CD4-positive, alpha-beta memory T cell (primary cell): Measurements from ENCODE around the gene SLK. TPM values are rescaled to one million over a fixed set of nuclear protein-coding genes. Genes with fewer than 3 reads are reported as not detected.

ENCODE experiments used
- CTCF ChIA-PET: fragments of 350-600 bp; sonication (Branson Sonifier 250); formaldehyde crosslinking; loops from one replicate; lab custom pipeline; 2021; ENCODE audit warnings: inconsistent platforms; ENCODE audit not compliant: partially characterized antibody; lab: Charles Lee
- POLR2A ChIA-PET: fragments of 350-600 bp; sonication (Branson Sonifier 250); formaldehyde crosslinking; loops from one replicate; lab custom pipeline; 2021; ENCODE audit not compliant: partially characterized antibody; lab: Charles Lee
- DNase-seq, 5 donors: peaks; one replicate each; pipeline versions ENCODE4 v3.0.0 to v3.0.0-alpha.2; 2020 to 2022; ENCODE audit warnings: mixed read lengths in 1 of 5
- H3K27ac ChIP-seq: one replicate; pipeline ENCODE4 v1.7.0; 2013; ENCODE audit warnings: low read depth, low read length
- H3K27me3 ChIP-seq: 2 replicates; pipeline ENCODE4 v1.7.0; 2013; ENCODE audit warnings: mild to moderate bottlenecking, low read length, moderate library complexity; ENCODE audit not compliant: insufficient read depth
- H3K36me3 ChIP-seq: 2 replicates; pipeline ENCODE4 v1.7.0; 2013; ENCODE audit warnings: mild to moderate bottlenecking, low read length, moderate library complexity; ENCODE audit not compliant: insufficient read depth
- H3K4me1 ChIP-seq: 2 replicates; pipeline ENCODE4 v1.7.0; 2013; ENCODE audit warnings: mild to moderate bottlenecking, low read length, moderate library complexity; ENCODE audit not compliant: insufficient read depth
- H3K4me3 ChIP-seq, 2 donors: one replicate each; pipeline ENCODE4 v1.7.0; 2013; ENCODE audit warnings: low read length in 2 of 2, mild to moderate bottlenecking in 1 of 2
- H3K9me3 ChIP-seq, 2 donors: one replicate each; pipeline ENCODE4 v1.7.0; 2013; ENCODE audit warnings: low read length in 2 of 2, control low read depth in 1 of 2; ENCODE audit not compliant: control insufficient read depth in 1 of 2
- H3K27ac Mint-ChIP-seq, 7 donors: one replicate each; pipeline ENCODE4 v1.8.0; 2020 to 2021; ENCODE audit warnings: mixed read lengths in 7 of 7, mild to moderate bottlenecking in 6 of 7, inconsistent platforms in 3 of 7, moderate library complexity in 3 of 7
- H3K27me3 Mint-ChIP-seq, 2 donors: one replicate each; pipeline ENCODE4 v1.8.0; 2020 to 2021; ENCODE audit warnings: mixed read lengths in 2 of 2
- H3K36me3 Mint-ChIP-seq, 2 donors: one replicate each; pipeline ENCODE4 v1.8.0; 2020 to 2021; ENCODE audit warnings: mixed read lengths in 2 of 2, inconsistent platforms in 1 of 2, mild to moderate bottlenecking in 1 of 2
- H3K4me1 Mint-ChIP-seq, 4 donors: one replicate each; pipeline ENCODE4 v1.8.0; 2020 to 2021; ENCODE audit warnings: mixed read lengths in 4 of 4, mild to moderate bottlenecking in 1 of 4
- H3K4me3 Mint-ChIP-seq, 8 donors: one replicate each; pipeline ENCODE4 v1.8.0; 2020 to 2021; ENCODE audit warnings: mixed read lengths in 8 of 8, mild to moderate bottlenecking in 7 of 8, moderate library complexity in 6 of 8, inconsistent platforms in 3 of 8
- H3K9me3 Mint-ChIP-seq, 8 donors: one replicate each; pipeline ENCODE4 v1.8.0; 2020 to 2021; ENCODE audit warnings: mixed read lengths in 8 of 8, mild to moderate bottlenecking in 5 of 8, inconsistent platforms in 3 of 8, moderate library complexity in 1 of 8
- intact Hi-C: fragments of 100-400 bp; cut with micrococcal nuclease; formaldehyde crosslinking; loops from one replicate; pipeline ENCODE4 v1.15.1; 2023
- polyA plus RNA-seq, 2 donors: library from polyadenylated mRNA; unstranded; fragments of 300-500 nt; fragmentation: Illumina TruSeq; gene quantifications; one replicate each; pipeline ENCODE4 v1.2.3, GENCODE V29; 2021
- total RNA-seq, 2 experiments: library from RNA; stranded (reverse); gene quantifications; one replicate each; pipeline ENCODE4 v1.2.3, GENCODE V29; 2021

The SLK gene
- total and polyA plus RNA-seq, 4 experiments from 2014 or later: 1.6 to 31.1 (median 22.6) TPM

DNA sequence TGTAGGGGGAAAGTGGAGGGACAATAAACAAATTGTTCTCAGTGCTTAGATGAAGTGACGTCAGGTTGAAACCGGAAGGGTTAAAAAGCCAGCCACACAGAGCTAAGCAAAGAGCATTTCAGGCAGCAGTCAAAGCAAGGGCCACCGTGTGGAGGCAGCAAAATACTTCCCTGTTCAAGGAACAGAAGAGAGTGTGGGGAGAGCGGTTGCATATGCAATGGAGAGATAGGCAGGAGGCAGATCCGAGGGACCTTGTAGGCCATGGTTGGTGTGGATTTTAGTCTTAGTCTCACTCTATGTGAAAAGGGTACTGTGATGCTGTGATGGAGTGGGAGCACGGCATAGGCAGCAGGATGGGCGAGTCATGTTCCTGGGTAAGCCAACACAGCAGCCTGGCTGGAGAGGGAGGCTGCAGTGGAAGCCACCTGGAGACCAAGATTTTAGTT lies 45.2 kb upstream of the SLK start:
- POLR2A ChIA-PET: interaction anchor here (1.0 to 2.1 kb wide), 2 partner anchors 11 to 14 kb away, joined by 3 to 6 read pairs; no protein-coding TSS in a partner anchor
- H3K9me3 ChIP-seq: no peaks in the 10 kb centered on the region
- no peaks in the 10 kb centered on the region for H3K27me3 ChIP-seq
- H3K36me3 ChIP-seq: no peaks in the 10 kb centered on the region
- intact Hi-C loops: no loop called here
- H3K36me3 Mint-ChIP-seq: peaks cover 0 to 11% of the 10 kb centered on the region in 2 donors
- DNase-seq: peak in 3 of 5 donors; percentile 16 to 37 (median 27)
- H3K4me1 ChIP-seq: peaks cover 20% of the 10 kb centered on the region
- H3K27ac Mint-ChIP-seq: no peak overlapping the region
- CTCF ChIA-PET: interaction anchor here (0.8 to 2.0 kb wide), 8 partner anchors 14 to 209 kb away, joined by 3 to 12 read pairs (median 6); no protein-coding TSS in a partner anchor
- no peaks in the 10 kb centered on the region for H3K9me3 Mint-ChIP-seq
- H3K27me3 Mint-ChIP-seq: no peaks in the 10 kb centered on the region
- peaks cover 6 to 19% (median 8%) of the 10 kb centered on the region in 4 donors for H3K4me1 Mint-ChIP-seq
- no peak overlapping the region for H3K4me3 Mint-ChIP-seq
- no peak overlapping the region for H3K27ac ChIP-seq
- no peak overlapping the region for H3K4me3 ChIP-seq

- Histone ChIP-seq H3K4me3 (no peak overlapping the region), H3K4me1 (peaks cover 19% of the 10 kb centered on the region), H3K27me3 (no peaks in the 10 kb centered on the region), H3K36me3 (no peaks in the 10 kb centered on the region), H3K27ac (no peak overlapping the region), H3K9me3 (no peaks in the 10 kb centered on the region)
- Mint-ChIP-seq H3K27me3 (no peaks in the 10 kb centered on the region), H3K4me1 (peaks cover 6 to 14% (median 8%) of the 10 kb centered on the region in 4 donors), H3K27ac (no peak overlapping the region), H3K4me3 (no peak overlapping the region), H3K36me3 (peaks cover 0 to 6% of the 10 kb centered on the region in 2 donors), H3K9me3 (no peaks in the 10 kb centered on the region)
- intact Hi-C loops: no loop called here
- CTCF ChIA-PET: interaction anchor here (1.4 to 2.0 kb wide), 3 partner anchors 28 to 37 kb away, joined by 6 to 12 read pairs (median 7); no protein-coding TSS in a partner anchor
- DNase-seq: no peak
- POLR2A ChIA-PET: interaction anchor here (0.7 to 1.0 kb wide), 2 partner anchors 15 to 199 kb away, joined by 3 read pairs; partner anchors contain the start of gene SFR1
These were observed 44.3 kb upstream of the SLK start for GRCh38 chr10:103922659-103923058.

- Mint-ChIP-seq H3K4me3 (no peak overlapping the region), H3K9me3 (no peaks in the 10 kb centered on the region), H3K27me3 (no peaks in the 10 kb centered on the region), H3K36me3 (peaks cover 0 to under 1% of the 10 kb centered on the region in 2 donors), H3K27ac (no peak overlapping the region), H3K4me1 (peaks cover 4 to 8% (median 6%) of the 10 kb centered on the region in 4 donors)
- no peaks in the 10 kb centered on the region for H3K27me3 ChIP-seq
- peaks cover 16% of the 10 kb centered on the region for H3K4me1 ChIP-seq
- no peak overlapping the region for H3K4me3 ChIP-seq
- no peaks in the 10 kb centered on the region for H3K36me3 ChIP-seq
- POLR2A ChIA-PET: no interaction called here
- DNase-seq: no peak
- H3K27ac ChIP-seq: no peak overlapping the region
- H3K9me3 ChIP-seq: no peaks in the 10 kb centered on the region
- CTCF ChIA-PET: no interaction called here
- intact Hi-C loops: no loop called here
These were observed 43.4 kb upstream of the SLK start for GRCh38 chr10:103923502-103923901.

GRCh38 chr10:103925591-103925990 lies 41.3 kb upstream of the SLK start:
- Mint-ChIP-seq H3K4me1 (no peaks in the 10 kb centered on the region), H3K4me3 (no peak overlapping the region), H3K36me3 (no peaks in the 10 kb centered on the region), H3K27me3 (no peaks in the 10 kb centered on the region), H3K27ac (no peak overlapping the region), H3K9me3 (no peaks in the 10 kb centered on the region)
- H3K36me3 ChIP-seq: no peaks in the 10 kb centered on the region
- intact Hi-C loops: no loop called here
- H3K27me3 ChIP-seq: no peaks in the 10 kb centered on the region
- DNase-seq: no peak
- ChIA-PET POLR2A (interaction anchor here (0.6 kb wide), 1 partner anchor 15 kb away, joined by 3 read pairs; no protein-coding TSS in a partner anchor), CTCF (interaction anchor here (1.0 kb wide), 1 partner anchor 197 kb away, joined by 4 read pairs; the partner anchor contains the start of gene SFR1)
- H3K4me3 ChIP-seq: no peak overlapping the region
- H3K4me1 ChIP-seq: peaks cover 9% of the 10 kb centered on the region
- no peak overlapping the region for H3K27ac ChIP-seq
- no peaks in the 10 kb centered on the region for H3K9me3 ChIP-seq

DNA sequence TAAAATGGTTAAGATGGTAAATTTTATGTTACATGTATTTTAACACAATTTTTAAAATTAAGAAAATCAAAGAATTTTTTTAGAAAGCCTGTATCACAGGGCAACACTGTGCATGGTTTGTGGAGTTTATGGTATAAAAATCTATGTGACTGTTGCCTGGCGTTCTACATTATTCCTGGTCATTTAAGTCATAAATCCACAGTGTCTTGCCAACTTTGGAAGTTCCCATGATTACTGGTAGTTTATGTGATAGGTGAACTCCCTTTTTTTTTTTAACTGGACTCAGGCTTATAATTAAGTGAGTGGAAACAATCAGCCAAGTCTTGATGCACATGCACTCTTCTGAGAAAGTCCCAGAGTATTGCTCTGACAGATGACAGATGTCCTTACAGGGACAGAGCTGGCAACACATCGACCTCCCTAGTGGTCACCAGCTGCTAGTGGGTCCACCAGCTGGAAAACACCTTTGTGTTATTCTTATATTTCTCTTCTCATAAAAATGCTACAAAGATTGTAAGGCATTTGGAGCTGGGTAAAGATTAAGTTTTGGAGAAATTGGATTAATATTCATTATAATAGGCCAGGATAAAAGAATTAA lies 40.1 kb upstream of the SLK start:
- Mint-ChIP-seq H3K27ac (no peak overlapping the region), H3K4me1 (no peaks in the 10 kb centered on the region), H3K9me3 (no peaks in the 10 kb centered on the region), H3K36me3 (no peaks in the 10 kb centered on the region), H3K27me3 (no peaks in the 10 kb centered on the region), H3K4me3 (no peak overlapping the region)
- POLR2A ChIA-PET: no interaction called here
- H3K27me3 ChIP-seq: no peaks in the 10 kb centered on the region
- CTCF ChIA-PET: no interaction called here
- no peak overlapping the region for H3K27ac ChIP-seq
- H3K4me1 ChIP-seq: peaks cover 3% of the 10 kb centered on the region
- H3K9me3 ChIP-seq: no peaks in the 10 kb centered on the region
- no peak for DNase-seq
- intact Hi-C loops: no loop called here
- H3K36me3 ChIP-seq: no peaks in the 10 kb centered on the region
- no peak overlapping the region for H3K4me3 ChIP-seq

- CTCF ChIA-PET: no interaction called here
- no peaks in the 10 kb centered on the region for H3K9me3 Mint-ChIP-seq
These were observed 38.2 kb upstream of the SLK start for GRCh38 chr10:103928784-103929183.

GRCh38 chr10:103929381-103929921 lies 37.5 kb upstream of the SLK start:
- no peaks in the 10 kb centered on the region for H3K36me3 ChIP-seq
- H3K9me3 ChIP-seq: no peaks in the 10 kb centered on the region
- Mint-ChIP-seq H3K4me1 (no peaks in the 10 kb centered on the region), H3K4me3 (no peak overlapping the region), H3K36me3 (no peaks in the 10 kb centered on the region), H3K9me3 (no peaks in the 10 kb centered on the region), H3K27ac (no peak overlapping the region), H3K27me3 (no peaks in the 10 kb centered on the region)
- no peaks in the 10 kb centered on the region for H3K27me3 ChIP-seq
- H3K4me1 ChIP-seq: no peaks in the 10 kb centered on the region
- no peak overlapping the region for H3K4me3 ChIP-seq
- ChIA-PET CTCF (no interaction called here), POLR2A (no interaction called here)
- intact Hi-C loops: no loop called here
- no peak overlapping the region for H3K27ac ChIP-seq
- no peak for DNase-seq

More at GRCh38 chr10:103928784-103929183, 38.2 kb upstream of the SLK start:
- no peak for DNase-seq
- Histone ChIP-seq H3K27me3 (no peaks in the 10 kb centered on the region), H3K36me3 (no peaks in the 10 kb centered on the region), H3K27ac (no peak overlapping the region), H3K4me3 (no peak overlapping the region), H3K4me1 (no peaks in the 10 kb centered on the region), H3K9me3 (no peaks in the 10 kb centered on the region)
- POLR2A ChIA-PET: no interaction called here
- Mint-ChIP-seq H3K27ac (no peak overlapping the region), H3K27me3 (no peaks in the 10 kb centered on the region), H3K36me3 (no peaks in the 10 kb centered on the region), H3K4me1 (no peaks in the 10 kb centered on the region), H3K4me3 (no peak overlapping the region)
- intact Hi-C loops: no loop called here
